22Rv1 (cell line): Measurements from ENCODE around the gene MAPK13.

Experiments used
- H3K27ac ChIP-seq: fragments of 450-650 bp; 2 replicates; pipeline ENCODE4 v1.5.1; 2017
- CTCF ChIP-seq: fragments of 450-650 bp; IDR thresholded peaks from 2 replicates; pipeline ENCODE4 v1.5.1; 2017; ENCODE audit warnings: mild to moderate bottlenecking
- ZFX ChIP-seq: fragments of 450-650 bp; IDR thresholded peaks from 2 replicates; pipeline ENCODE4 v1.6.1; 2017; ENCODE audit warnings: antibody characterized with exemption, borderline replicate concordance

The MAPK13 gene

GRCh38 chr6:36104836-36105235 is 25.5 kb upstream of the MAPK13 start:
- H3K27ac ChIP-seq = no peak overlapping the region
- TF ChIP-seq CTCF = no peak
- TF ChIP-seq ZFX = no peak

GRCh38 chr6:36109092-36109491 is 21.2 kb upstream of the MAPK13 start:
- TF ChIP-seq CTCF = no peak
- TF ChIP-seq ZFX = no peak

GRCh38 chr6:36110050-36110449 is 20.3 kb upstream of the MAPK13 start:
- H3K27ac ChIP-seq = no peak overlapping the region
- TF ChIP-seq CTCF (no peak), ZFX (no peak)

More at GRCh38 chr6:36109092-36109491, 21.2 kb upstream of the MAPK13 start:
- H3K27ac ChIP-seq = no peak overlapping the region

- TF ChIP-seq CTCF = no peak
- no peak for TF ChIP-seq ZFX
- no peak overlapping the region for H3K27ac ChIP-seq
Observed at GRCh38 chr6:36110863-36111262, 19.4 kb upstream of the MAPK13 start.

GRCh38 chr6:36111526-36111925 is 18.8 kb upstream of the MAPK13 start:
- H3K27ac ChIP-seq = no peak overlapping the region
- TF ChIP-seq ZFX (no peak), CTCF (no peak)

GRCh38 chr6:36113049-36113448 is 17.3 kb upstream of the MAPK13 start:
- H3K27ac ChIP-seq = no peak overlapping the region
- no peak for TF ChIP-seq CTCF
- no peak for TF ChIP-seq ZFX

GRCh38 chr6:36113703-36114102 is 16.6 kb upstream of the MAPK13 start:
- H3K27ac ChIP-seq = no peak overlapping the region

More at GRCh38 chr6:36113703-36114102, 16.6 kb upstream of the MAPK13 start:
- no peak for TF ChIP-seq CTCF
- TF ChIP-seq ZFX = no peak
